Thyroid gland (tissue), 4 donors: ENCODE measurements around the gene SUN2.

Experiments used
- CTCF ChIP-seq, 6 experiments: fragments of 200-600 bp in 3 of 6; fragments of 450-650 bp in 3 of 6; sonication (generic) in 3 of 6; IDR thresholded peaks; one replicate each; pipeline ENCODE4 v1.5.1; 2016 to 2019; ENCODE audit warnings: antibody characterized with exemption in 6 of 6, mild to moderate bottlenecking in 2 of 6, inconsistent platforms in 1 of 6, moderate library complexity in 1 of 6
- POLR2A ChIP-seq, 2 donors: fragments of 450-650 bp; IDR thresholded peaks; one replicate each; pipeline ENCODE4 v1.6.1; 2017; ENCODE audit warnings: antibody characterized with exemption in 2 of 2, mild to moderate bottlenecking in 2 of 2, moderate library complexity in 1 of 2

GRCh38 chr22:38750638-38751037 is 5.2 kb downstream of the SUN2 start:
- no peak for TF ChIP-seq POLR2A (IDR thresholded peaks at IDR 0.05)
- no peak for TF ChIP-seq CTCF (IDR thresholded peaks at IDR 0.05)
